HG02973 (cell line): ENCODE data around the gene TBX3.
"Not testable (repeated sequence)": the region's sequence is repeated elsewhere in the genome, so short reads cannot be mapped to it uniquely, and the experiment has no call there.

Experiments
- ATAC-seq: cut with Tn5 transposase; IDR thresholded peaks from one replicate; pipeline ENCODE4 v1.9.1; 2021; ENCODE audit warnings: moderate library complexity; ENCODE audit not compliant: unreplicated experiment

The TBX3 gene

GRCh38 chr12:114684098-114684869, at the start of gene TBX3:
TBX3 (minus strand) TSS chr12:114684175; CDS start chr12:114683200, 975 bp downstream.
- no peak for ATAC-seq

- no peak for ATAC-seq
These were observed 48.6 kb upstream of the TBX3 start for GRCh38 chr12:114732426-114733030.

GRCh38 chr12:114729731-114730130, 45.8 kb upstream of the TBX3 start:
- no peak for ATAC-seq

- no peak for ATAC-seq
These were observed 42.2 kb upstream of the TBX3 start for GRCh38 chr12:114726092-114726710.

GRCh38 chr12:114722176-114722575, 38.2 kb upstream of the TBX3 start:
- ATAC-seq = not testable (repeated sequence)

GRCh38 chr12:114721266-114721665, 37.3 kb upstream of the TBX3 start:
- ATAC-seq = no peak

- no peak for ATAC-seq
These were observed 29.7 kb upstream of the TBX3 start for GRCh38 chr12:114713466-114714215.

- ATAC-seq = no peak
These were observed 27.7 kb upstream of the TBX3 start for GRCh38 chr12:114711689-114712152.

- no peak for ATAC-seq
These were observed 26.2 kb upstream of the TBX3 start for GRCh38 chr12:114710151-114710550.

GRCh38 chr12:114709112-114709511, 25.1 kb upstream of the TBX3 start:
- ATAC-seq = no peak

- ATAC-seq = not testable (repeated sequence)
These were observed 24.6 kb upstream of the TBX3 start for GRCh38 chr12:114708598-114708997.

GRCh38 chr12:114704096-114704495, 20.1 kb upstream of the TBX3 start:
- no peak for ATAC-seq

GRCh38 chr12:114703060-114703493, 19.1 kb upstream of the TBX3 start:
- no peak for ATAC-seq

- no peak for ATAC-seq
These were observed 18.5 kb upstream of the TBX3 start for GRCh38 chr12:114702462-114702861.

GRCh38 chr12:114701553-114701952, 17.6 kb upstream of the TBX3 start:
- ATAC-seq = no peak

GRCh38 chr12:114701104-114701414, 17.1 kb upstream of the TBX3 start:
- ATAC-seq = no peak

- ATAC-seq = no peak
These were observed 16.6 kb upstream of the TBX3 start for GRCh38 chr12:114700392-114701103.

- no peak for ATAC-seq
These were observed 14.7 kb upstream of the TBX3 start for GRCh38 chr12:114698566-114699163.

- no peak for ATAC-seq
These were observed 14.0 kb upstream of the TBX3 start for GRCh38 chr12:114697741-114698565.
